MM.1S (cell line): Measurements from ENCODE around the gene PROSER3.

Experiments
- EZH2 ChIP-seq: fragments of 300-600 bp; sonication (generic); optimal IDR thresholded peaks from 2 replicates; pipeline ENCODE3; 2017; ENCODE audit warnings: low read depth, mild to moderate bottlenecking, antibody characterized with exemption, low read length, mixed read lengths
- TF ChIP-seq, protein P1 (sequence below): fragments of 300-600 bp; sonication (generic); IDR thresholded peaks from 2 replicates; pipeline ENCODE4 v1.5.1; 2016; ENCODE audit warnings: antibody characterized with exemption, low read length, mixed read lengths

DNA sequence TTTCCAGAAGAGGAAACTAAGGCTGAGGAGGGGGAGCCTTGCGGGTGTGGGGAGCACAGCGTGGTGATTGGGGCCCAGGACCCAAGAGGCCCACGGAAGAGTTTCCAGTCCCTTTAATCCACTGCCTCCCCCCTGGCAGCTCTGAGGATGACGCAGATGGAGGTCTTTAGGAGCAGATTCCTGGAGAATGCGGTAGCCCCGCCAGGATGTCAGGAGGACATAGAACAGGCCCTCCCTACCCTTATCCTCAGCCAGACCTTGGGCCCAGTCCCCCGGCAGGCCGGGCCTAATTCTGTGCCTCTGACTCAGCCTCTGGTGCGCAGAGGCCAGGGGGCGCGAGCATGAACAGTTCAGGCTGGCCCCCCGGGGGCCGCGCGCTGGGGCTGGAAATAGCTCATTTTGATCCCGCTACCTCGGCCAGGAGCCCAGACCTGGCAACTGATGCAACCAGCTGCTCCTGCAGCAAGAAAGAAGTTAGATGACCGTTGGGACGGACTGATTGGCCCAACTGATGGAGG is 686 bp upstream of the PROSER3 start:
- TF ChIP-seq, protein P1, sequence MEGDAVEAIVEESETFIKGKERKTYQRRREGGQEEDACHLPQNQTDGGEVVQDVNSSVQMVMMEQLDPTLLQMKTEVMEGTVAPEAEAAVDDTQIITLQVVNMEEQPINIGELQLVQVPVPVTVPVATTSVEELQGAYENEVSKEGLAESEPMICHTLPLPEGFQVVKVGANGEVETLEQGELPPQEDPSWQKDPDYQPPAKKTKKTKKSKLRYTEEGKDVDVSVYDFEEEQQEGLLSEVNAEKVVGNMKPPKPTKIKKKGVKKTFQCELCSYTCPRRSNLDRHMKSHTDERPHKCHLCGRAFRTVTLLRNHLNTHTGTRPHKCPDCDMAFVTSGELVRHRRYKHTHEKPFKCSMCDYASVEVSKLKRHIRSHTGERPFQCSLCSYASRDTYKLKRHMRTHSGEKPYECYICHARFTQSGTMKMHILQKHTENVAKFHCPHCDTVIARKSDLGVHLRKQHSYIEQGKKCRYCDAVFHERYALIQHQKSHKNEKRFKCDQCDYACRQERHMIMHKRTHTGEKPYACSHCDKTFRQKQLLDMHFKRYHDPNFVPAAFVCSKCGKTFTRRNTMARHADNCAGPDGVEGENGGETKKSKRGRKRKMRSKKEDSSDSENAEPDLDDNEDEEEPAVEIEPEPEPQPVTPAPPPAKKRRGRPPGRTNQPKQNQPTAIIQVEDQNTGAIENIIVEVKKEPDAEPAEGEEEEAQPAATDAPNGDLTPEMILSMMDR, result no peak
- TF ChIP-seq EZH2, result no peak
